AG09319 (cell line): ENCODE data around the gene TNFSF12.
A peak's percentile ranks its signal among the peaks of the same experiment; 100 is the strongest.

Experiments
- DNase-seq: peaks from one replicate; pipeline ENCODE4 v3.0.0-alpha.2; 2010; ENCODE audit warnings: low read depth; ENCODE audit errors: extremely low read depth
- CTCF ChIP-seq: IDR thresholded peaks from 2 replicates; pipeline ENCODE4 v1.5.1; 2011; ENCODE audit warnings: low read depth, mild to moderate bottlenecking, inconsistent platforms, low read length, moderate library complexity

Gene TNFSF12

GRCh38 chr17:7523033-7523432 is 25.8 kb upstream of the TNFSF12 start:
- peak; percentile 31 for TF ChIP-seq CTCF

GRCh38 chr17:7528842-7529241 is 20.0 kb upstream of the TNFSF12 start:
- TF ChIP-seq CTCF, result no peak
- DNase-seq, result no peak

More at GRCh38 chr17:7523033-7523432, 25.8 kb upstream of the TNFSF12 start:
- no peak for DNase-seq

GRCh38 chr17:7530023-7530900 is 18.6 kb upstream of the TNFSF12 start:
- no peak for TF ChIP-seq CTCF
- no peak for DNase-seq

- no peak for TF ChIP-seq CTCF
- no peak for DNase-seq
Observed at GRCh38 chr17:7538050-7538449, 10.8 kb upstream of the TNFSF12 start.

GRCh38 chr17:7538891-7539545 is 9.8 kb upstream of the TNFSF12 start:
- TF ChIP-seq CTCF, result no peak

GRCh38 chr17:7541074-7541621 is 7.7 kb upstream of the TNFSF12 start:
- no peak for DNase-seq
- TF ChIP-seq CTCF, result no peak

More at GRCh38 chr17:7538891-7539545, 9.8 kb upstream of the TNFSF12 start:
- no peak for DNase-seq

- no peak for TF ChIP-seq CTCF
Observed at GRCh38 chr17:7544911-7545310, 3.9 kb upstream of the TNFSF12 start.

More at GRCh38 chr17:7544911-7545310, 3.9 kb upstream of the TNFSF12 start:
- DNase-seq, result no peak
